Measurements from ENCODE around the gene C11orf98. TPM values are rescaled to one million over a fixed set of nuclear protein-coding genes. Genes with fewer than 3 reads are reported as not detected.

C11orf98 gene
- total and polyA plus RNA-seq, 12 donors = 42.8 to 142 (median 54.7) TPM

DNA sequence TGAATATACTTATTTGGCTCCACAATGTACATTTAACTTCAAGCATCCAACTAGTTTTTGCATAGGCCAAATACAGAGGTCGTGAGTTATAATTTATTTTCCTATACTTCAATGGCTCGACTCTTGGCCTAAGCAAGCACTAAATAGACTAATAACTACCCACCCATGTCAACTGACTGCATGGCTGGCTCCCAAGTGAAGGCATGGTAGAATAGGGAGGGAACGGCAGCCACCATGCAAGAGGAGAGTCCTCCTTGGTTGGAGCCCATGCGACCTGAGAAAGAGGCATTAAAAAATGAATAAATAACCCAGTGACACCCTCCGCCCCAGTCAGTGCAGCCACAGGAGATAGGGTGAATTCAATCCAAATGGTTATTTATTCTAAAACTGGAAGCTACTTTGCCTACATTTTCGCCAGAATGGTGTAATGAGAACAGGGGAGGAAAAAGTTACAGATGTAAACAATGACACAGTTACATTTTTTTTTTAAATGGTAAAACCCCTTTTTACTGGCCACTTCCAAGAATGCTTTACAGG is 47.3 kb upstream of the C11orf98 start:
- intact Hi-C loops (cut with DNase I) = no loop called here
- H3K4me1 ChIP-seq (replicated peaks in 1 of 2) = peaks cover 33 to 36% of the 10 kb centered on the region in 2 donors
- H3K36me3 ChIP-seq (replicated peaks in 1 of 2) = peaks cover 0 to 68% of the 10 kb centered on the region in 2 donors

DNA sequence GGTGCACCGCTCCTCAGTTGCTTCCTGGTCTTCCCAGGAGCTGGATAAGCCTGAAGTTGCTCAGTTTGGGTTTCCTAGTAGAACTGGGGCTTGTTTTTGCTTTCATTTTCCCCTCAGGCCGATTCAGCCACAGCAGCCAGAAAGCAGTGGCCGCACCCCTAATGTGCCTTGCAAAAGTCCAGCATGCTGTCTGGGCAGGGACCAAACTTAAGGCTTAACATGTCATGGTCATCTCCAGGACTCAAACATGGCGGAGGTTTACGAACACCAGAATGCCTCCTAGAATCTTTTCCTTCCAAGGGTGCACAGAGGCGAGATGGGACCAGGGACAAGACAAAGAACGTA is 45.0 kb upstream of the C11orf98 start:
- TF ChIP-seq, protein P1, sequence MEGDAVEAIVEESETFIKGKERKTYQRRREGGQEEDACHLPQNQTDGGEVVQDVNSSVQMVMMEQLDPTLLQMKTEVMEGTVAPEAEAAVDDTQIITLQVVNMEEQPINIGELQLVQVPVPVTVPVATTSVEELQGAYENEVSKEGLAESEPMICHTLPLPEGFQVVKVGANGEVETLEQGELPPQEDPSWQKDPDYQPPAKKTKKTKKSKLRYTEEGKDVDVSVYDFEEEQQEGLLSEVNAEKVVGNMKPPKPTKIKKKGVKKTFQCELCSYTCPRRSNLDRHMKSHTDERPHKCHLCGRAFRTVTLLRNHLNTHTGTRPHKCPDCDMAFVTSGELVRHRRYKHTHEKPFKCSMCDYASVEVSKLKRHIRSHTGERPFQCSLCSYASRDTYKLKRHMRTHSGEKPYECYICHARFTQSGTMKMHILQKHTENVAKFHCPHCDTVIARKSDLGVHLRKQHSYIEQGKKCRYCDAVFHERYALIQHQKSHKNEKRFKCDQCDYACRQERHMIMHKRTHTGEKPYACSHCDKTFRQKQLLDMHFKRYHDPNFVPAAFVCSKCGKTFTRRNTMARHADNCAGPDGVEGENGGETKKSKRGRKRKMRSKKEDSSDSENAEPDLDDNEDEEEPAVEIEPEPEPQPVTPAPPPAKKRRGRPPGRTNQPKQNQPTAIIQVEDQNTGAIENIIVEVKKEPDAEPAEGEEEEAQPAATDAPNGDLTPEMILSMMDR (IDR thresholded peaks at IDR 0.05) = no peak
- no peak for TF ChIP-seq POLR2A (IDR thresholded peaks at IDR 0.05)
- WGBS, 4 donors = 59 to 67% (median 63%) methylated on average over 7 of the region's 7 CpGs
- intact Hi-C loops (cut with DNase I) = no loop called here
- peaks cover 0 to 45% of the 10 kb centered on the region in 2 donors for H3K36me3 ChIP-seq (replicated peaks in 1 of 2)
- H3K27me3 ChIP-seq = no peaks in the 10 kb centered on the region
- H3K4me3 ChIP-seq = peak overlapping the region in 3 of 4 donors; percentile 53 to 58 (median 58)
- H3K9me3 ChIP-seq (replicated peaks in 1 of 3) = no peaks in the 10 kb centered on the region
- H3K4me1 ChIP-seq (replicated peaks in 1 of 2) = peaks cover 46 to 55% of the 10 kb centered on the region in 2 donors
- peak in 5 of 7 donors; percentile 31 to 71 (median 35) for DNase-seq
- H3K27ac ChIP-seq = peak overlapping the region; percentile 84 to 96 (median 93)

More for the DNA sequence above, 47.3 kb upstream of the C11orf98 start:
- 89 to 91% (median 89%) methylated on average over 6 of the region's 6 CpGs for WGBS, 4 donors
- Histone ChIP-seq H3K27me3 (no peaks in the 10 kb centered on the region), H3K27ac (peak overlapping the region in 4 of 5 donors; percentile 9 to 84 (median 72)), H3K9me3 (replicated peaks in 1 of 3) (no peaks in the 10 kb centered on the region), H3K4me3 (no peak overlapping the region)
- TF ChIP-seq, protein P1 (IDR thresholded peaks at IDR 0.05) = no peak
- TF ChIP-seq POLR2A (IDR thresholded peaks at IDR 0.05) = no peak
- DNase-seq = peak in 1 of 7 donors; percentile 11

DNA sequence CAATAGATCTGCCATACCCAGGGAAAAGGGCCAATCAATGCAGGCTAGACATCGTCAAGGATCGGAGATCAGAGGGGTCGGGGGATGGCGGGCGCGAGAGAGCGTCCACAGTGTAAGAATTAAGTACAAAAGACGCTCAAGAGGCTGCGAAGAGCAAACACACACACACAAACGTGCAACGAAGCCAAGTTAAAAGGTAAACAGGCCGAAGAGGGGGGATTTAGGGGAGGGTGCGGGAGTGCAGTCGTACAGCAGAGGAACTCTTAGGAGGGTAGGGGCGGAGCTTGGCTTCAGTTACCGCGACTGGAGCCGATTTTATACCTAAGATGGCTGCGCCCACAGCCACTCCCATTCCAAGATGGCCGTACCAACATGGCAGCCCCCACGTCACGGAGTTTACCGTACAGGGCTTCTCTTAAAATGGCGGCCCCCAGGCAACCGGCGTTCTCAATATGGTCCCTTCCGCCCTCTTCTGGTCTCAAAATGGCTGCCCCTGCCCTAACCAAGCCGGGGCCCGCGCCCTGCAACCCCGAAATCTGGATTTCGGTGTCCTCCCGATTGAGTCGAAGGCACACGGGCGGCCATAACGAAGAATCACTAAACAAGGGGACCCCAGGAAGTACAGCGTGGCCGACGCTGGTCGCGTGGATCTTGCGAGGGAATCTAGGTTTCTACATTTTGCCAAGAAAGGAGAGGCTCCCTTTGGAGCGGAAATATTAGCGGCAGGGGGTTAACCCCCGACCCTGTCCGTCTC is 44.4 kb upstream of the C11orf98 start:
- Histone ChIP-seq H3K4me1 (replicated peaks in 1 of 2) (peaks cover 40 to 51% of the 10 kb centered on the region in 2 donors), H3K4me3 (peak overlapping the region in 3 of 4 donors; percentile 53 to 58 (median 58)), H3K27ac (peak overlapping the region; percentile 84 to 96 (median 93)), H3K9me3 (replicated peaks in 1 of 3) (no peaks in the 10 kb centered on the region), H3K36me3 (replicated peaks in 1 of 2) (peaks cover 0 to 40% of the 10 kb centered on the region in 2 donors), H3K27me3 (no peaks in the 10 kb centered on the region)
- peak; percentile 95 to 100 (median 99) for DNase-seq
- 0 to 3% (median 1%) methylated on average over 30 to 47 of the region's 47 CpGs for WGBS, 4 donors
- peak; percentile 44 to 85 for TF ChIP-seq POLR2A (IDR thresholded peaks at IDR 0.05)
- TF ChIP-seq, protein P1 (IDR thresholded peaks at IDR 0.05) = no peak
- intact Hi-C loops (cut with DNase I) = no loop called here

DNA sequence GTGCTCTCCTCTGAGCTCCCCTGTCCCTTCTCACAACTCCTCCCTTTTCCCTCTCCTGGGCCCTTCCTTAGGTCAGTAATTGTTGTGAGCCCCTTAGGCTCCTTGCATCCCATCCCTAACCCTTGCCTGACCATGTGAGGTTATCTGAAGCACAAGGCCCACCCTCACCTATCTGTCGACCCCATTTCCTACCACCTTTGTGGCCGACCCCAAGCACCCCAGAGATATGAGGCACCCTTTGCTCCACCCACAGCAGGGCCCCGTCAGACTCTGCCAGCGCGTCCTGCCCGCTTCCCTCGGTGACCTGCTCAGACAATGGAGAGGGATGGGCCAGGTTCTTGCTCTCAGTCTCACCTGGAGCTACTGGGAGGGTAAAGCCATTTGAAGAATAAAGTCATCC is 43.8 kb upstream of the C11orf98 start:
- DNase-seq = peak in 5 of 7 donors; percentile 40 to 67 (median 52)
- no peaks in the 10 kb centered on the region for H3K27me3 ChIP-seq
- intact Hi-C loops (cut with DNase I) = no loop called here
- H3K27ac ChIP-seq = peak overlapping the region; percentile 61 to 96 (median 93)
- no peak for TF ChIP-seq POLR2A (IDR thresholded peaks at IDR 0.05)
- TF ChIP-seq, protein P1 (IDR thresholded peaks at IDR 0.05) = no peak
- H3K4me3 ChIP-seq = peak overlapping the region in 3 of 4 donors; percentile 21 to 58 (median 58)
- WGBS, 4 donors = 1 to 3% (median 3%) methylated on average over 4 to 7 of the region's 7 CpGs
- no peaks in the 10 kb centered on the region for H3K9me3 ChIP-seq (replicated peaks in 1 of 3)
- peaks cover 0 to 34% of the 10 kb centered on the region in 2 donors for H3K36me3 ChIP-seq (replicated peaks in 1 of 2)
- peaks cover 34 to 45% of the 10 kb centered on the region in 2 donors for H3K4me1 ChIP-seq (replicated peaks in 1 of 2)

Data from adrenal gland (tissue), 12 donors.